ENCODE measurements around the gene PTAFR. TPM values are rescaled to one million over a fixed set of nuclear protein-coding genes. Genes with fewer than 3 reads are reported as not detected.

Gene PTAFR
- total and polyA plus RNA-seq, 2 of the 8 experiments (the other 6 are each of a cell fraction or from before 2014, with no cell fraction given) = 1.2 to 4.9 TPM

GRCh38 chr1:28112388-28113241 is 63.9 kb downstream of the PTAFR start:
- WGBS, 2 experiments (ENCODE audit: extremely low coverage in 1 of 2, insufficient coverage in 1 of 2, insufficient read length in 1 of 2, insufficient replicate concordance in 2 of 2, low coverage in 1 of 2, low lambda C conversion rate in 2 of 2, missing lambda C conversion rate in 1 of 2) = 79% methylated on average over 5 of the region's 5 CpGs; no CpG with 5 or more reads in 1 of the 2 experiments
- H3K4me3 ChIP-seq (ENCODE audit: extremely low read depth in 1 of 4, insufficient read depth in 2 of 4, low read depth in 3 of 4, low read length in 4 of 4) = no peak overlapping the region
- no peak for DNase-seq (ENCODE audit: low read depth in 1 of 2, low spot score in 2 of 2)
- H2AK5ac ChIP-seq (ENCODE audit: low read depth, low read length) = no peak overlapping the region
- H3K23ac ChIP-seq (ENCODE audit: insufficient read length) = no peak overlapping the region
- H4K8ac ChIP-seq (ENCODE audit: extremely low read depth, insufficient read depth, low read length) = no peak overlapping the region; the same call in 1 of the 2 replicates
- H4K5ac ChIP-seq (ENCODE audit: insufficient read length, low read depth, low read length) = no peak overlapping the region
- H2BK20ac ChIP-seq (ENCODE audit: low read length) = no peak overlapping the region
- ChIA-PET POLR2A (ENCODE audit: partially characterized antibody) (interaction anchor here (1.4 kb wide), 1 partner anchor 21 kb away, joined by 3 read pairs; no protein-coding TSS in a partner anchor), CTCF (ENCODE audit: partially characterized antibody) (interaction anchor here (0.6 to 5.6 kb wide), 23 partner anchors 8 to 324 kb away, joined by 3 to 80 read pairs (median 4); partner anchors contain the start of gene EYA3)
- no peaks in the 10 kb centered on the region for H3K9me3 ChIP-seq (ENCODE audit: insufficient read depth in 2 of 2, low read depth in 1 of 2, low read length in 1 of 2)
- H3K4me2 ChIP-seq (ENCODE audit: insufficient read depth in 1 of 2, low read depth in 2 of 2, low read length in 2 of 2) = no peak overlapping the region
- H3K27me3 ChIP-seq (replicated peaks in 1 of 4; ENCODE audit: control insufficient read depth in 3 of 4, extremely low read depth in 1 of 4, insufficient read depth in 3 of 4, low read length in 3 of 4) = no peaks in the 10 kb centered on the region
- peak in 1 of 2 experiments; percentile 47; a peak in 2 of 4 replicates for TF ChIP-seq RAD21 (IDR thresholded peaks at IDR 0.05 in 1 of 2, conservative IDR thresholded peaks at IDR 0.05 in 1 of 2; ENCODE audit: low read depth in 2 of 2, low read length in 2 of 2)
- TF ChIP-seq, protein P1, sequence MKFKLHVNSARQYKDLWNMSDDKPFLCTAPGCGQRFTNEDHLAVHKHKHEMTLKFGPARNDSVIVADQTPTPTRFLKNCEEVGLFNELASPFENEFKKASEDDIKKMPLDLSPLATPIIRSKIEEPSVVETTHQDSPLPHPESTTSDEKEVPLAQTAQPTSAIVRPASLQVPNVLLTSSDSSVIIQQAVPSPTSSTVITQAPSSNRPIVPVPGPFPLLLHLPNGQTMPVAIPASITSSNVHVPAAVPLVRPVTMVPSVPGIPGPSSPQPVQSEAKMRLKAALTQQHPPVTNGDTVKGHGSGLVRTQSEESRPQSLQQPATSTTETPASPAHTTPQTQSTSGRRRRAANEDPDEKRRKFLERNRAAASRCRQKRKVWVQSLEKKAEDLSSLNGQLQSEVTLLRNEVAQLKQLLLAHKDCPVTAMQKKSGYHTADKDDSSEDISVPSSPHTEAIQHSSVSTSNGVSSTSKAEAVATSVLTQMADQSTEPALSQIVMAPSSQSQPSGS (IDR thresholded peaks at IDR 0.05; ENCODE audit: low read length) = no peak
- no peaks in the 10 kb centered on the region for H3K79me2 ChIP-seq (ENCODE audit: control insufficient read depth in 1 of 2, insufficient read depth in 2 of 2, low read length in 2 of 2)
- FAIRE-seq = no peak
- H4K91ac ChIP-seq (replicated peaks; ENCODE audit: insufficient read length, low read length) = no peak overlapping the region
- H3K18ac ChIP-seq (ENCODE audit: extremely low read depth, low read length) = no peak overlapping the region
- H3K14ac ChIP-seq (ENCODE audit: insufficient read length) = no peak overlapping the region
- no peak overlapping the region for H2BK12ac ChIP-seq (ENCODE audit: low read depth, low read length)
- no peak overlapping the region for H3K56ac ChIP-seq (replicated peaks; ENCODE audit: insufficient read length, low read depth, low read length)
- no peaks in the 10 kb centered on the region for H4K20me1 ChIP-seq (replicated peaks in 1 of 2; ENCODE audit: control insufficient read depth in 1 of 2, insufficient read depth in 2 of 2, low read length in 2 of 2)
- H2BK120ac ChIP-seq (replicated peaks; ENCODE audit: low read depth, low read length) = no peak overlapping the region
- no peaks in the 10 kb centered on the region for H3K36me3 ChIP-seq (ENCODE audit: control insufficient read depth in 2 of 4, insufficient read depth in 4 of 4, low read length in 3 of 4)
- peak overlapping the region; percentile 79; the same call in 1 of the 2 replicates for H2AFZ ChIP-seq (ENCODE audit: low read length)
- no peak overlapping the region for H3K9ac ChIP-seq (replicated peaks in 1 of 4; ENCODE audit: extremely low read depth in 1 of 4, low read depth in 3 of 4, low read length in 3 of 4)
- H2BK5ac ChIP-seq (ENCODE audit: low read depth, low read length) = no peak overlapping the region
- H3K4ac ChIP-seq (replicated peaks; ENCODE audit: insufficient read length, low read depth, low read length) = no peak overlapping the region
- H3K4me1 ChIP-seq (replicated peaks in 1 of 4; ENCODE audit: control insufficient read depth in 3 of 4, insufficient read depth in 4 of 4, low read length in 3 of 4) = no peaks in the 10 kb centered on the region
- no peak overlapping the region; the same call in 1 of the 2 replicates for H3K27ac ChIP-seq (ENCODE audit: low read depth, low read length)
- H3K23me2 ChIP-seq (ENCODE audit: low read depth, low read length) = 0 out of 2 replicates have a peak, but pooled peaks cover 1% of the 10 kb centered on the region
- no peak overlapping the region for H2BK15ac ChIP-seq (ENCODE audit: low read length)
- H3K79me1 ChIP-seq (ENCODE audit: low read depth, low read length) = no peaks in the 10 kb centered on the region
